ENCODE data around the gene DAB2.

The DAB2 gene

DNA sequence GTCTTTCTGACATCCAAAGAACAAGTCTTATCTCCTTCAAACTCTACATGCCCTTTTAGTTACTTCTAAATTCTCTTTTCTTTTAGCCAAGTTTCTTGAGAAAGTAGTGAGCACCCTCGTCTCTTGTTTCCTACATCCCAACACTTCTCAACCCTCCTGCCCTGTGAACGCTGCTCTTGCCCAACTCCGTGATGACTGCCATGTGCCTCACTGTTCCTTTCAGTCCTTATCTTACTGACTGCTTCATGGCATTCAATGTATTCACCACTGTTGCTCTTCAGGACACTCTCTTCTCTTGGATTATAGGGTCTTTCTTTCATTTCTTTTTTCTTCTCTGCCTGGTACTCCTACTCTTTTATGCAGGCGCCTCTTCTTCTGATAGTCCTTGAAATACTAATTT lies 75.3 kb downstream of the DAB2 start:
- H3K4me3 ChIP-seq (ENCODE audit: low read depth, low read length) = no peak overlapping the region

DNA sequence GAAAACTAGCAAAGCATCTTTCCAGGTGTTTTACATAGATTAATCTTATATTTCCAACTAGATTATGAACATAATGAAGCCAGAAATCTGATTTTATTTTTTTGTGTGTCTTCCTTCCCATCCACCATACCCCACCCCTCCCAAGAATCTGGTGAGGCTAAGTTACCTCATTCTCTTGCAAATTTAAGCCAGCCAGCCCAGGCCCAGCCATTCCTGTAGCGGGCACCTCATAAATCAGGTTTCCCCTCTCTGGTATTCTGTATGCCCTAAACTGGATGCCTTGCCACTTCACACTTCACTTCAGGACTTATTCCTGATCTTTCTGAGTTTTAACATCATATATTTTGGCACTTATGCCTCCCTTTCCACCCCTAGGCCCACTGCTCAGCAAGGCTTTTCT lies 82.3 kb downstream of the DAB2 start:
- Histone ChIP-seq H3K9me3 (ENCODE audit: control insufficient read depth, insufficient read depth, low read depth, low read length) (no peaks in the 10 kb centered on the region), H3K27ac (ENCODE audit: extremely low read depth, low read depth, low read length) (no peak overlapping the region), H3K36me3 (ENCODE audit: control insufficient read depth in 2 of 2, insufficient read depth in 1 of 2, low read length in 2 of 2) (no peaks in the 10 kb centered on the region), H3K4me3 (ENCODE audit: low read depth, low read length) (no peak overlapping the region), H3K4me1 (ENCODE audit: control insufficient read depth, insufficient read depth, low read length) (no peaks in the 10 kb centered on the region)
- ChIA-PET POLR2A (no interaction called here), CTCF (no interaction called here)
- TF ChIP-seq, protein P1, sequence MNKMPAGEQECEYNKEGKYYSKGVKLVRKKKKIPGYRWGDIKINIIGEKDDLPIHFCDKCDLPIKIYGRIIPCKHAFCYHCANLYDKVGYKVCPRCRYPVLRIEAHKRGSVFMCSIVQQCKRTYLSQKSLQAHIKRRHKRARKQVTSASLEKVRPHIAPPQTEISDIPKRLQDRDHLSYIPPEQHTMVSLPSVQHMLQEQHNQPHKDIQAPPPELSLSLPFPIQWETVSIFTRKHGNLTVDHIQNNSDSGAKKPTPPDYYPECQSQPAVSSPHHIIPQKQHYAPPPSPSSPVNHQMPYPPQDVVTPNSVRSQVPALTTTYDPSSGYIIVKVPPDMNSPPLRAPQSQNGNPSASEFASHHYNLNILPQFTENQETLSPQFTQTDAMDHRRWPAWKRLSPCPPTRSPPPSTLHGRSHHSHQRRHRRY (tag by site-specific recombination; IDR thresholded peaks at IDR 0.05) = no peak
- TF ChIP-seq ZSCAN23 (tag by site-specific recombination; IDR thresholded peaks at IDR 0.05) (no peak), ZSCAN30 (tag by site-specific recombination; IDR thresholded peaks at IDR 0.05) (no peak), ZNF837 (tag by site-specific recombination; IDR thresholded peaks at IDR 0.05) (no peak), FEZF1 (tag by site-specific recombination; IDR thresholded peaks at IDR 0.05) (no peak), KLF8 (tag by site-specific recombination; IDR thresholded peaks at IDR 0.05) (no peak), ZNF391 (tag by site-specific recombination; IDR thresholded peaks at IDR 0.05; ENCODE audit: borderline replicate concordance, low read depth) (no peak), ZNF423 (tag by site-specific recombination; IDR thresholded peaks at IDR 0.05) (no peak), ZNF121 (tag by site-specific recombination; IDR thresholded peaks at IDR 0.05) (no peak), TCF7L2 (IDR thresholded peaks at IDR 0.05; ENCODE audit: borderline replicate concordance, low read depth, low read length) (no peak)
- TF ChIP-seq, protein P2, sequence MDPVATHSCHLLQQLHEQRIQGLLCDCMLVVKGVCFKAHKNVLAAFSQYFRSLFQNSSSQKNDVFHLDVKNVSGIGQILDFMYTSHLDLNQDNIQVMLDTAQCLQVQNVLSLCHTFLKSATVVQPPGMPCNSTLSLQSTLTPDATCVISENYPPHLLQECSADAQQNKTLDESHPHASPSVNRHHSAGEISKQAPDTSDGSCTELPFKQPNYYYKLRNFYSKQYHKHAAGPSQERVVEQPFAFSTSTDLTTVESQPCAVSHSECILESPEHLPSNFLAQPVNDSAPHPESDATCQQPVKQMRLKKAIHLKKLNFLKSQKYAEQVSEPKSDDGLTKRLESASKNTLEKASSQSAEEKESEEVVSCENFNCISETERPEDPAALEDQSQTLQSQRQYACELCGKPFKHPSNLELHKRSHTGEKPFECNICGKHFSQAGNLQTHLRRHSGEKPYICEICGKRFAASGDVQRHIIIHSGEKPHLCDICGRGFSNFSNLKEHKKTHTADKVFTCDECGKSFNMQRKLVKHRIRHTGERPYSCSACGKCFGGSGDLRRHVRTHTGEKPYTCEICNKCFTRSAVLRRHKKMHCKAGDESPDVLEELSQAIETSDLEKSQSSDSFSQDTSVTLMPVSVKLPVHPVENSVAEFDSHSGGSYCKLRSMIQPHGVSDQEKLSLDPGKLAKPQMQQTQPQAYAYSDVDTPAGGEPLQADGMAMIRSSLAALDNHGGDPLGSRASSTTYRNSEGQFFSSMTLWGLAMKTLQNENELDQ (tag by site-specific recombination; IDR thresholded peaks at IDR 0.05; ENCODE audit: low read depth) = no peak
- TF ChIP-seq, protein P3, sequence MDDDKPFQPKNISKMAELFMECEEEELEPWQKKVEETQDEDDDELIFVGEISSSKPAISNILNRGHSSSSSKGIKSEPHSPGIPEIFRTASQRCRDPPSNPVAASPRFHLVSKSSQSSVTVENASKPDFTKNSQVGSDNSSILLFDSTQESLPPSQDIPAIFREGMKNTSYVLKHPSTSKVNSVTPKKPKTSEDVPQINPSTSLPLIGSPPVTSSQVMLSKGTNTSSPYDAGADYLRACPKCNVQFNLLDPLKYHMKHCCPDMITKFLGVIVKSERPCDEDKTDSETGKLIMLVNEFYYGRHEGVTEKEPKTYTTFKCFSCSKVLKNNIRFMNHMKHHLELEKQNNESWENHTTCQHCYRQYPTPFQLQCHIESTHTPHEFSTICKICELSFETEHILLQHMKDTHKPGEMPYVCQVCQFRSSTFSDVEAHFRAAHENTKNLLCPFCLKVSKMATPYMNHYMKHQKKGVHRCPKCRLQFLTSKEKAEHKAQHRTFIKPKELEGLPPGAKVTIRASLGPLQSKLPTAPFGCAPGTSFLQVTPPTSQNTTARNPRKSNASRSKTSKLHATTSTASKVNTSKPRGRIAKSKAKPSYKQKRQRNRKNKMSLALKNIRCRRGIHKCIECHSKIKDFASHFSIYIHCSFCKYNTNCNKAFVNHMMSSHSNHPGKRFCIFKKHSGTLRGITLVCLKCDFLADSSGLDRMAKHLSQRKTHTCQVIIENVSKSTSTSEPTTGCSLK (tag by site-specific recombination; IDR thresholded peaks at IDR 0.05) = no peak
- TF ChIP-seq, protein P4, sequence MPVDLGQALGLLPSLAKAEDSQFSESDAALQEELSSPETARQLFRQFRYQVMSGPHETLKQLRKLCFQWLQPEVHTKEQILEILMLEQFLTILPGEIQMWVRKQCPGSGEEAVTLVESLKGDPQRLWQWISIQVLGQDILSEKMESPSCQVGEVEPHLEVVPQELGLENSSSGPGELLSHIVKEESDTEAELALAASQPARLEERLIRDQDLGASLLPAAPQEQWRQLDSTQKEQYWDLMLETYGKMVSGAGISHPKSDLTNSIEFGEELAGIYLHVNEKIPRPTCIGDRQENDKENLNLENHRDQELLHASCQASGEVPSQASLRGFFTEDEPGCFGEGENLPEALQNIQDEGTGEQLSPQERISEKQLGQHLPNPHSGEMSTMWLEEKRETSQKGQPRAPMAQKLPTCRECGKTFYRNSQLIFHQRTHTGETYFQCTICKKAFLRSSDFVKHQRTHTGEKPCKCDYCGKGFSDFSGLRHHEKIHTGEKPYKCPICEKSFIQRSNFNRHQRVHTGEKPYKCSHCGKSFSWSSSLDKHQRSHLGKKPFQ (tag by site-specific recombination; IDR thresholded peaks at IDR 0.05) = no peak

More for the DNA sequence above, 75.3 kb downstream of the DAB2 start:
- TF ChIP-seq MZF1 (tag by site-specific recombination; IDR thresholded peaks at IDR 0.05; ENCODE audit: borderline replicate concordance) (no peak), ZNF830 (tag by site-specific recombination; IDR thresholded peaks at IDR 0.05; ENCODE audit: low read depth) (no peak), ZNF701 (tag by site-specific recombination; IDR thresholded peaks at IDR 0.05) (no peak), KLF9 (tag by site-specific recombination; IDR thresholded peaks at IDR 0.05; ENCODE audit: low read depth) (no peak), ZNF629 (tag by site-specific recombination; IDR thresholded peaks at IDR 0.05) (no peak), ZNF146 (tag by site-specific recombination; IDR thresholded peaks at IDR 0.05) (no peak), HOXD13 (CRISPR knock-in tag; IDR thresholded peaks at IDR 0.05; ENCODE audit: borderline replicate concordance) (no peak), GLI2 (tag by site-specific recombination; IDR thresholded peaks at IDR 0.05; ENCODE audit: borderline replicate concordance, low read depth) (no peak), ZFP37 (tag by site-specific recombination; IDR thresholded peaks at IDR 0.05) (no peak), ZNF791 (tag by site-specific recombination; IDR thresholded peaks at IDR 0.05) (no peak), ZNF211 (tag by site-specific recombination; IDR thresholded peaks at IDR 0.05; ENCODE audit: low read depth) (no peak), KLF8 (tag by site-specific recombination; IDR thresholded peaks at IDR 0.05) (no peak), ZNF707 (tag by site-specific recombination; IDR thresholded peaks at IDR 0.05) (no peak), OVOL3 (tag by site-specific recombination; IDR thresholded peaks at IDR 0.05) (no peak), ZNF292 (tag by site-specific recombination; IDR thresholded peaks at IDR 0.05; ENCODE audit: borderline replicate concordance, low read depth) (no peak), ZNF311 (tag by site-specific recombination; IDR thresholded peaks at IDR 0.05; ENCODE audit: borderline replicate concordance) (no peak)
- TF ChIP-seq, protein P5, sequence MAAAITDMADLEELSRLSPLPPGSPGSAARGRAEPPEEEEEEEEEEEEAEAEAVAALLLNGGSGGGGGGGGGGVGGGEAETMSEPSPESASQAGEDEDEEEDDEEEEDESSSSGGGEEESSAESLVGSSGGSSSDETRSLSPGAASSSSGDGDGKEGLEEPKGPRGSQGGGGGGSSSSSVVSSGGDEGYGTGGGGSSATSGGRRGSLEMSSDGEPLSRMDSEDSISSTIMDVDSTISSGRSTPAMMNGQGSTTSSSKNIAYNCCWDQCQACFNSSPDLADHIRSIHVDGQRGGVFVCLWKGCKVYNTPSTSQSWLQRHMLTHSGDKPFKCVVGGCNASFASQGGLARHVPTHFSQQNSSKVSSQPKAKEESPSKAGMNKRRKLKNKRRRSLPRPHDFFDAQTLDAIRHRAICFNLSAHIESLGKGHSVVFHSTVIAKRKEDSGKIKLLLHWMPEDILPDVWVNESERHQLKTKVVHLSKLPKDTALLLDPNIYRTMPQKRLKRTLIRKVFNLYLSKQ (tag by site-specific recombination; IDR thresholded peaks at IDR 0.05; ENCODE audit: borderline replicate concordance) = no peak
- TF ChIP-seq, protein P6, sequence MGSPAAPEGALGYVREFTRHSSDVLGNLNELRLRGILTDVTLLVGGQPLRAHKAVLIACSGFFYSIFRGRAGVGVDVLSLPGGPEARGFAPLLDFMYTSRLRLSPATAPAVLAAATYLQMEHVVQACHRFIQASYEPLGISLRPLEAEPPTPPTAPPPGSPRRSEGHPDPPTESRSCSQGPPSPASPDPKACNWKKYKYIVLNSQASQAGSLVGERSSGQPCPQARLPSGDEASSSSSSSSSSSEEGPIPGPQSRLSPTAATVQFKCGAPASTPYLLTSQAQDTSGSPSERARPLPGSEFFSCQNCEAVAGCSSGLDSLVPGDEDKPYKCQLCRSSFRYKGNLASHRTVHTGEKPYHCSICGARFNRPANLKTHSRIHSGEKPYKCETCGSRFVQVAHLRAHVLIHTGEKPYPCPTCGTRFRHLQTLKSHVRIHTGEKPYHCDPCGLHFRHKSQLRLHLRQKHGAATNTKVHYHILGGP (tag by site-specific recombination; IDR thresholded peaks at IDR 0.05) = no peak
- TF ChIP-seq, protein P7, sequence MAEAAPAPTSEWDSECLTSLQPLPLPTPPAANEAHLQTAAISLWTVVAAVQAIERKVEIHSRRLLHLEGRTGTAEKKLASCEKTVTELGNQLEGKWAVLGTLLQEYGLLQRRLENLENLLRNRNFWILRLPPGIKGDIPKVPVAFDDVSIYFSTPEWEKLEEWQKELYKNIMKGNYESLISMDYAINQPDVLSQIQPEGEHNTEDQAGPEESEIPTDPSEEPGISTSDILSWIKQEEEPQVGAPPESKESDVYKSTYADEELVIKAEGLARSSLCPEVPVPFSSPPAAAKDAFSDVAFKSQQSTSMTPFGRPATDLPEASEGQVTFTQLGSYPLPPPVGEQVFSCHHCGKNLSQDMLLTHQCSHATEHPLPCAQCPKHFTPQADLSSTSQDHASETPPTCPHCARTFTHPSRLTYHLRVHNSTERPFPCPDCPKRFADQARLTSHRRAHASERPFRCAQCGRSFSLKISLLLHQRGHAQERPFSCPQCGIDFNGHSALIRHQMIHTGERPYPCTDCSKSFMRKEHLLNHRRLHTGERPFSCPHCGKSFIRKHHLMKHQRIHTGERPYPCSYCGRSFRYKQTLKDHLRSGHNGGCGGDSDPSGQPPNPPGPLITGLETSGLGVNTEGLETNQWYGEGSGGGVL (tag by site-specific recombination; IDR thresholded peaks at IDR 0.05) = no peak
- Histone ChIP-seq H3K9me3 (ENCODE audit: control insufficient read depth, insufficient read depth, low read depth, low read length) (no peaks in the 10 kb centered on the region; the same call in 1 of the 2 replicates), H3K36me3 (ENCODE audit: control insufficient read depth in 2 of 2, insufficient read depth in 1 of 2, low read length in 2 of 2) (no peaks in the 10 kb centered on the region), H3K4me1 (ENCODE audit: control insufficient read depth, insufficient read depth, low read length) (no peaks in the 10 kb centered on the region), H3K27ac (ENCODE audit: extremely low read depth, low read depth, low read length) (no peak overlapping the region)
- ChIA-PET POLR2A (no interaction called here), CTCF (no interaction called here)

Measured in HEK293 (cell line).